DMS153 (cell line): Measurements from ENCODE around the gene ASIC4.

Experiments used
- DNase-seq: peaks from one replicate; lab custom pipeline; 2025; lab: John Stamatoyannopoulos, UW

ASIC4 gene

DNA sequence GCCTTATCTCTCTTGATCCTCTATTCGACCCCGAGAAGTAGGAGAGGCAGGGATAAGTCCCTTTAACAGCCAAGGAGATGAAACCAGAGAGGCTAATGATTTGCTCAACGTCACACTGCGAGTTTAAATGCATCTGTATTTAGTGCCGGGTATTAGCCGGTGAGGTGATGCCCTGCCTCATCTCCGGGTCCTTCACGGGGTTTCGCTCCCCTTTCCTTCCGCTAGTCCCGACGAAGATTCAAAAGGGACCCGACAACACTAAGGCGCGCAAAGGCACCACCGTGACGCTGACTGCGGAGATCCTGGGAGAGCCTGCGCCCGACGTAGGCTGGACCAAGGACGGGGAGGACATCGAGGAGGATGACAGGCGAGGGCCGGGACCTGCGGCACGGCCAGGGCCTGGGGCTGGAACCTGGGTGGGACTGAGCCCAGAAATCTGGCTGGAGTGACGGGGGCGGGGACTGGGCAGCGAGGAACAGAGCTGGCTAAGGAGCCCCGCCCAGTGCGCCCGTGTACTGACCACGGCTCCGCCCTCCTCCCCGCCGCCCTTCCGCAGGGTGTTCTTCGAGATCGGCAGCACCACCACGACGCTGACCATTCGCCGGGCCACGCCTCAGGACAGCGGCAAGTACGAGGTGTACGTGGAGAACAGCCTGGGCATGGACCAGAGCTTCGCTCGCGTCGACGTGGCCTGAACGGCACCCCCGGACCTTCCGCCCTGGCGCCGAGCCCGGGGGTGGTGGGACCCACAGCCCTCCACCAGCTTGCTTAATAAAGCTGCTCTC, 16.6 kb upstream of the ASIC4 start:
- no peak for DNase-seq

DNA sequence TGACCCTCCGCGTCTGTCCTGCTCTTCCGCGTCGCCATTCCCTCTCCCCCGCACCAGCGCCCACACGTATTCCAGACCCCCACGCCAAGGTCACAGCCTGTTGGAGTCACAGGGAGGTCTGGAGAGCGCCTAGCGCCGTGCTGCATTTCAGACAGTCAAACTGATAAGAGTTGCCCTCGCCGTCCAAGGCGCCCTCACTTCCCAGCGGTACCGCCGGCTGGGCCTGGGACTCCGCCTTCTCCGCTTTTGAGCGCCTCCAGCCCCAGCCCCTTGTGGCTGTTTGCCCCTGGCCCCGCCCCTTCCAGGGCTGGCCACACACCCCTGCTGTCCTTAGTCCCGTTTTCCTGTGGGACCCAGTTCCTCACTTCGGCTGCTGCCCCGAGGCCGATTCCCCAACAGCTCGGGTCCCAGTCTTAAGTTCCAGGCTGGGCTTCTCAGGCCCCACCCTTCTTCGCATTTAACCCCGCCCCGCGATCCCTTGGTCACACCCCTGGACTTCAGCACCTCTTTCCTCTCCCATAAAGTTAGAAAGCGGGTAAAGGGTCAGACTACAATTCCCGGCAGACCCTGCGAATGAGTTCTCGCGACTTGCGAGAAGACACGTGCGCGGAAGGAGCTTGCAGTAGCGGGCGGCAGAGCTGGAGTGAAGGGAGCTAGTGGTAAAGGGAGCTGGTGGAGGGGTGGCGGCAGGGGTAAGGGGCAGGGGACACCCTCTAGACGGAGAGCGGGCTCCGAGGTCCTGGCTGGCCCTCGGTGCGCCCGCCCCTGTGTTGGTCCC, 15.8 kb upstream of the ASIC4 start, which contains the start of gene GMPPA:
Gene GMPPA (plus strand): TSS at position 612 of the 778 bp plus-strand sequence. CDS start 1,085 bp downstream, outside the sequence.
- peak; percentile 96 for DNase-seq

DNA sequence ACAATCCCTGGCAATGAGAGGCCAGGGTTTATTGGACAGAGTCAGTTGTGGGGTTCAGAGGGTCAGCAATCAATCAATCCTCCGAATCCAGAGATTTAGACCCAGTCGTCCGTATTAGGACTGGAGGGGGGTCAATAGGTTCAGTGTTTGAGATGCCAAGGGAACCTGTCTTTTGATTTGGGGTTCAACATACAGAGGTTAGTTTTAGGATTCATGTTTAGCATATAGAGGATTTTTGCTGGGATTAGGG, 15.3 kb upstream of the ASIC4 start:
- DNase-seq: no peak

DNA sequence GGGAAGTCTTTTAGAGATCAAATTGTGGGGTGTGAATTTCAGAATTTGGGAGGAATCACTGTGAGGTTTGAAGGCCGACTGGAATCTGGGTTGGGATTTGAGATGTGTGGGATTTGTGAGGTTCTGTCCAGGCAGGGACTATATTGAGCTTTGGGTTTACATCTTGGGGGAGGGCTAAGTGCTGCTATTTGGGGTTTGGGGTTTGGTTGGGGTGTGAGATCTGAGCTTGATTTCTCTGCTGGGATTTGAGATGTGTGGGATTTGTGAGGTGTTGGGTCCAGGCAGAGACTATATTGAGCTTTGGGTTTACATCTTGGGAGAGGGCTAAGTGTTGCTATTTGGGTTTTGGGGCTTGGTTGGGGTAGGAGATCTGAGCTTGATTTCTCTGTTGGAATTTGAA, 14.7 kb upstream of the ASIC4 start:
- DNase-seq: no peak

DNA sequence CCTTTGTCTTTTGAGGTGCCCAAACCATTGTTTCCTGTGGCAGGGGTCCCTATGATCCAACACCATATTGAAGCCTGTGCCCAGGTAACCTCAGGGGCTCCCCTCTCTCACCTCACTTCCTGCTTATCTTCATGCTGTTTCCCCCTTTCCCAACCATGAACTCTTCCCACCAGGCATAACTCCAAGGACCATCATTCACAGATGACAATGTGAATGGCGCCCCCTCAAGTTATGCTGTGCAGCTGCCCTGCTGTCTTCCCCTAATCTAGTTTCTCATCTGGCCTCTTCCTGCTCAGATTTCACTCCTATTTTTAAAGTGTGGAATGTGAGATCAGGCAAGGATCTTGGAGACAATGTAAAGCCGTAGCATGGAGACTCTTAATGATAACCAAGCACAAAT, 14.1 kb upstream of the ASIC4 start:
- no peak for DNase-seq

DNA sequence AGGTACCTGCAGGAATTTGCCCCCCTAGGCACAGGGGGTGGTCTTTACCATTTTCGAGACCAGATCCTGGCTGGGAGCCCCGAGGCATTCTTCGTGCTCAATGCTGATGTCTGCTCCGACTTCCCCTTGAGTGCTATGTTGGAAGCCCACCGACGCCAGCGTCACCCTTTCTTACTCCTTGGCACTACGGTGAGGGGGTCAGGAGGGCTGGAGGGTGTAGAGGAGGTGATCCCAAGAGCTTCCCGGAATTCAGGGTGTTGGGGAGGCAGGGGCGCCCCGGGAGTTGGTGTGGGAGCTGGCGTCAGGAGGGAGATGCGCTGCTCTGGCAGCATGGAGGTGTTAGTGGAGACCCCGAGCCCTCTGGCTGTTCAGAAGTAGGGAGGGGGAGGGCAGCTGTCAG, 12.4 kb upstream of the ASIC4 start:
- DNase-seq: no peak

DNA sequence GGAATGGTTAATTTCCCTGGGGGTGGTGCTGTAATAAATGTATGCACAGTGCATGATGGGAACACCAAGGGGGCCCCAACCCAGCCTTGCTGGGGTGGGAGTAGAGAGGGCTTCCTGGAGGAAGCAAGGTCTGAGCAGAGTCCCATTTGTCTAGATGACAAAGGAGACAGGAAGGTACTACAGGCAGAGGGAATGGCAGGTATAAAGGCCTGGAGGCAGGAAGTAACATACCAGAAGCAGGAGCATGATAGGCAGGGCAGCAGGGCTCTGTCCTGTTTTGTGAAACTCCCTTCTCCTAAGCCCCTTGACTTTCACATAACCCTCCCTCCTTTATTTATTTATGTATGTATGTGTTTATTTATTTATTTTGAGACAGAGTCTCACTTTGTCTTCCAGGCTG, 11.7 kb upstream of the ASIC4 start:
- DNase-seq: no peak

DNA sequence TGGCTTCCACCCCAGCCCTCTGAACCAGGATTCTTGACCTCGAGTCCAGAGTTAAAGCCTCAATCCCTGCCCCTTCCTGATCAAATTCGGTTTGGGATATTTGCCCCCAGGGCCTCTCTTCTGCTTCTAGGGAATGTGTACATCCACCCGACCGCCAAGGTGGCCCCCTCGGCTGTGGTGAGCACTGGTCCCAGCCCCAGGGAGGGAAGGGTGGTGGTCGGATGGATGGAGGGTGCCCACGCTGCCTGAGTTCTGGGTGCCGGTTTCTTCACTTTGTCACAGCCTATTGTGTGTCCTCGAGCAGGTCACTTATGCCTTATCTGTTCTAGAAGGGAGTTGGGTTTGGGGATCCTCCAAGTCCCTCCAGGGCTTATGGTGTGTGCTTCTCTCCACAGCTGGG, 8.7 kb upstream of the ASIC4 start:
- no peak for DNase-seq

DNA sequence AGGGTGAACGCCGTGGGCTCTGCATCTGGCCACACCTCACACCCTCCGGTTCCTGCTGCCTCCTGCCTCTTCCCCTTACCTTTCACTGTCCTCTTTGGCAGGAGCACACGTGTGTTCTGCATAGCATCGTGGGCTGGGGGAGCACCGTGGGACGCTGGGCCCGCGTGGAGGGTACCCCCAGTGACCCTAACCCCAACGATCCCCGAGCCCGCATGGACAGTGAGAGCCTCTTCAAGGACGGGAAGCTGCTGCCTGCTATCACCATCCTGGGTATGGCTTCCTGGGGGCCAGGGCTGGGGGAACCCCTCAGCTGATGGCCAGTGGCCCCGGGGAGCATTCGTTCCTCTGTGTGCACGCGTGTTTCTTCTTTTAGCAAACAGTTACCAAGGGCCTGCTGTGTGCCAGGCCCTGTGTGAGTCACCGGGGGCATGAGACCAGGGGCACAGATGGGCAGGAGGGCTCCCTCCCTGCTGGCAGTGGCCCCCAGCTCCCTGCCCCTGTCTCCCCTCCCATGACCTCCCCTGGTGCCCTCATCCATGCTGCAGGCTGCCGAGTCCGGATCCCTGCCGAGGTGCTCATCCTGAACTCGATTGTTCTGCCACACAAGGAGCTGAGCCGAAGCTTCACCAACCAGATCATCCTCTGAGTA, 8.0 kb upstream of the ASIC4 start:
- no peak for DNase-seq

DNA sequence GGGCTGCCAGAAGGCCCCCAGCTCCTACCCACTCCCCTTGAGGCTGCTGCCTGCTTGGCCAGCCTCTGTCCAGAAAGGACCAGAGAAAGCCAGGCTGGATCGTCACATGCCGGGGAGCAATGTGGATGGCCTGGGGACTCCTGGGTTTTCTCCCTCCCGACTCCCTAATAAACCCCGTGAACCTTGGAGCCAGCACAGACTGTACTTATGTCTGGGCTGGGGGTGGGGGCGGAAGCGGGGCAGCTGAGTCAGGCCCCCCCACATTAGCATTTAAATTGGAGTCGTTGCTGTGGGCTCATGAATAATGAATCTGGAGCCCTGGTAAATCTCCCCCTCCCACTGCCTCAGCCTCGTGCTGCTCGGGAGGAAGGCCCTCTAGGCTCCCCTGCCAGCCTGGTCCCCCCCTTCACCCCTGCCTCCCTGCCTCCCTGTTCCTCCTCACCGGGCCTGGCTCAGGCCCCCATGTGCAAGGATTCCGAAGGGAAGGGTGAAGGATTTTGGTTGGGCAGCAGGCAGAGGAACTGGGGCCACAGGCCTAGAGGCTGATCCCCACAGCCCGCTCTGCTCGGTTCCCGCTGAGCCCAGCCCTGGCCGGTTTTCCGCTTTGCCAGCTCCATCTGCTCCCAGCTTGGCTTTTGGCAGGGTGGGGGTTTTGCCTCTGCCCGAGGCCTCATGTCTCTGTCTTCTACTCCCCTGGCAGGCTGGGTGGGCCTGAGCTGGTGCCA, 7.3 kb upstream of the ASIC4 start:
- DNase-seq: no peak

DNA sequence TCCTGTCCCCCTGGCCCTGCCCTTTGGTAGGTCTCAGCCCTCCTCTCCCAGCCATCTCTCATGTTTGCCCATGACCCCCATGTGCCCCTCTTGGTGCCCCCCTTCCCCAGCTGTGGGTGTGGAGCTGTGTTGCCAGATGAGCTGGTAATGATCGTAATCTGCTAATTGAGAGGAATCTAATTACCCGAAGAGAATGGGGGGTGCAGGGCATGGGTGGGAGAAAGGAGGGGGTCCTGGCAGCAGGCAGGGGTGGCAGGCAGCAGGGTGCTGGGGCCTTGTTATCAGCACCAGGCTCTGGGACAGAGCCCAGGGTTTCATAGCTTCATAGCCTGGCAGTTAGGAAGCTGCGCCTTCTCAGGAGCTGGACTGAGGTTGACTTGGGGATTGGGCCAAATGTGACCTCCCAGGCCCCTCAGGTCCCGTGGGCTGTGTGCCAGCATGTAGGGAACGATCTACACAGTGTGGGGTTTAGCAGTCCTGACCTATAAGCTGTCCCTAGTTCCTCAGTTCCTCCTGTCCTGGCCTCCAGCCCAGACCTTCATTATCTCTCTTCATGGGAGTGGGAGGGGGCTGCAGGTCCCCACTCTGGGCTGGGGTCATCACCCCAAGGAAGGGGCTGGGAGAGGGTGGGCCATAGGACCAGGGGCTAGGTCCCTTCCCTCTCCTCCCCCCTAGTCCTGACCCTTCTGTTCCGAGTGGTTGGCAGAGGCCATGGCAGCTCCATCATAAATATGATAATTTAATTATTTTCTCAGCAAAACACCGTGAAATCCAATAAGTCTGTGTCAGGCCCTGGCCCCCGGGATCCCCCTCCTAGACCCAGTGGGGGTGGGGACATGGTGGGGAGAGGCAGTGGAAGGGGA, 6.5 kb upstream of the ASIC4 start:
- DNase-seq: no peak

DNA sequence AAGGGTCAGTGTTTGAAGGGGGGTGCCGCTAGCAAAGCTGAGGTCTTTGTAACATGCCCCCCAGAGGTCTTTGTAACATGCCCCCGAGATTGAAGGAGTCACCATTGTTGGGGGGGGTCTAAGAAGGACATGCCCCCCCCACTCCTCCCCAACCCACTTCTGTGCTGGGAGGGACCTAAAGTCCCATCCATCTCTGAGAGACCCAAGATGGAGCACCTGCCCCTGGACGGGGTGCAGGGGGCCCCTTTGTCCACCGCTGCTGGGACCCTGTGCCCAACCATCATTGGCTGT, 5.9 kb upstream of the ASIC4 start:
- DNase-seq: no peak

DNA sequence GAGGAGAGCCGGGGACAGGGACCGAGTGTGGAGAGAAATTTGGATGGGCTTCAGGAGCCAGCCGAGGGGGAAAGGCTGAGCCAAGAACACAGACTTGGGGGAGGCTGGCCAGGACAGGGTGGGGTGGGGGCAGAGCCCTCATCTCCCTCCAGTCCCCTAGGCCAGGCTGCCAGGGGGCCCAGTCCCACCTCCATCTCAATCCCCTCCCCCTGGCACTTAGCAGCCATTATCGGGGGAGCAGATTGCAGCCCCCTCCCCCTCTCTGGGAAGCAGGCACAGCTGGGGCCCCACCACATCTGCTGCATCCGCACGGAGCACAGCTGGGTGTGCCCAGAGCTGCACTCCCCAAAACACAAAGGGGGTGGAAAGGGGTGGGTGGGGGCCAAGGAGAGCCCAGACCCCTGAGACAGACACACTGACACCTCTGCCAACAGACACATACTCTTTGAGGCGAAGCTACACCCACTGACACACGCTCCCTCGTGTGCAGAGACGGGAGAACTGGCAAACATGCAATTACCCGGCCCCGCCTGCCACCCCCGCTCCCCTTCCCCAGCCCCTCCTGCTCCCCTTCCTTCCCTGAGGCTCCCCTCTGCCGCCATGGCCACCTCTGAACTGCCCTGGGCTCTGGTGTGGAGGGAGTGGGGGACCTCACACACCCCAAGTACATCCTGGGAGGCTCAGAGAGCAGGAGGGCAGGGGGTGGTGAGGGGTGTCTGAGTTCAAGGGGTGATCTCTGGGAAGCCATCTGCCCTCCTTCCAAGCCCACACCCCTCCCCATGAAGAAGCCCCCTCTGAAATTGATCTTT, 5.1 kb upstream of the ASIC4 start:
- no peak for DNase-seq

DNA sequence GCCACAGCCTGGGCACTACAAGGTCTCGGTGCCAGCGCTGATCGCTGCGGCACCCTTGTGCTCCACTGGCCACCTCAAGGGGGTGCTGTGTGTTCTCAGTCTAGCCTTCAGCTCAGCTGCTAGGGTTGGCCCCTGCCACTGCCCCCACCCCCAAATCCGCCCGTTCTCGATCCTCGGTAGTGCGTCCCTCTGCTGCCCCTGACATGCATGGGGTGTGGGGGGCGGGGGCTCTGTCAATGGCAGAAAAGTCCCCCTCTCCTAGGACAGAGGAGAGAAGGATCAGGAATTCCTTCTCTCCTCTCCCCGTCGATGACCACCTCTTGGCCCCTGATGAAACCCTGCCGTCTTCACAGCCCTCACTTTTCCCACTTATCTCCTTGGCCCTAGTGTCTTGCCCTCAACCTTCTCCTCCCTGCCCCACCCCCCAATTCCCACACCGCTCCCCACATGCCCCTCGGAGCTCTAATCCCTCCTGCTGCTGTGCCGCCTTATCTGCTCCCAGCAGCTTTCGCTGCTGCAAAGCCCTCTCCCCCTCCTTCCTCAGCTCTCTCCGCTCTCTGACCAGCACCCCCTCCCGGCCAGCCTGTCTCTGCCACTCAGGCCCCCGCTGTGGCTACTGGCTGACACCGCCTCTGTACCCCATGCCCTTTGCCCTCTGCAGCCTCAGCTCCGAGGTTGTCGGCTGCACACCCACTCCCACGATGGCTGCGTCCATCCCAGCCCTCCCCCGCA, 4.3 kb upstream of the ASIC4 start:
- peak; percentile 26 for DNase-seq

DNA sequence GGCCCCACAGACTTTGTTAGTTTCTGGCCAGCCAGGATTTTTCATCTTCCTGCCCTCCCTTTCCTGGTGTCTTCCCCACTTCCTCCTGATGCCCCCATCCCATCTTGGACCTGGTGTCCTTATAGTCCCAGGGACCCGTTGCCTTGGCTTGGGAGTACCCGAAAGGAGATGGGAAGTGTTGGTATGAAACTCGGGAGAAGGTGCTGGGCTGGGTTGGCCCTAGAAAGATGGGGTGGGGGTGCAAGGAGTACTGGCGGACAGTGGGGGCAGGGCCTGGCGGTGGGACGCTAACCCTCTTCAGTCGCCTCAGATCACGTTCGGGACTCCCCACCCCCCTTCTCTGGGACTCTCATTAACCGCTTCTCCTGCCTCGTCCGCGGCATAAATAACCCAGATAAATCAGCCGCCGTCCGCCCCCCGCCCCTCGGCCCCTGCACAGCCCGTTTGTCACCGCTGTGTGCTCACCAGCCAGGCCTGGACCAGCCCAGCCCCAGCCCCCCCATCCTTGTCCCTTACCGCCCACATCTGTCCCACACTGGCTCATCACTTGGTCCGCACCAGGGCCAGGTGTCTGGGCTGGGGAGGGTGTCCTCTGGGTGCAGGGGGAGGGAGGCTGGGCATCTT, 3.7 kb upstream of the ASIC4 start:
- DNase-seq: no peak

DNA sequence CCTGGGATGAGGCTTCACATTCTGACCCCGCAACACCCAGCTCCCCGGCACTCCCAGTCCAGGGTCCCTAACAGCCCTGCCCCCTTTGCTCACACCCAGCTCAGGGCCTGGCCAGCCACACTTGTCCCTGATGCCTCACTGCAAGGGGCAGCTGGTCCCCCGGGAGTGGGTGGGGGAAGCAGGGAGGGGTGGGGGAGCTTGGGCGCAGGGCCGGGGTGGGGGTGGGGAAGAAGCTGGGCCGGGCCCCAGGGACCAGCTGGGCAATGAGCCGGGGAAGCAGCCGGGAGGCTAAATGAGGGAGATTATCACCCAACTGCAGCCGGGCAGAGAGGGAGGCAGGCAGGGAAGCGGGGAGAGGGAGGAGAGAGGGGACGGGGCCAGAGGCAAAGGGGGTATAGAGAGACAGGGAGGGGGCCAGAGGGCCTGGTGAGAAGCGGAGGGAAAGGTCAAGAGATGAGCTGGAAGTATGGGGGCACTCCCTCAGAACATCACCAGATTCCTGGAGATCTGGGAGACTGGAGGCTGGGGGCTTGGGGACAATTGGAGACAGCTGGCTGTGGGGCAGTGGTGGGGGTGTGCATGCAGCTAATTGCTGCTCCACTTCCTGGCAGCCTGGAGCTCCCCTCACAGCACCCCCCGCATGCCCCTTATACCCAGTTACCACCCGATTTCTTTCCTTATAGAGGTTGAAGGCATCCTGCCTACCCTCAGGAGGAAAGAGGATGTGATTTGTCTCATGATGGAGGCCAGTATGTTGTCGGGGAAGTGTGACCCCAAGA, 2.5 kb upstream of the ASIC4 start:
- no peak for DNase-seq

DNA sequence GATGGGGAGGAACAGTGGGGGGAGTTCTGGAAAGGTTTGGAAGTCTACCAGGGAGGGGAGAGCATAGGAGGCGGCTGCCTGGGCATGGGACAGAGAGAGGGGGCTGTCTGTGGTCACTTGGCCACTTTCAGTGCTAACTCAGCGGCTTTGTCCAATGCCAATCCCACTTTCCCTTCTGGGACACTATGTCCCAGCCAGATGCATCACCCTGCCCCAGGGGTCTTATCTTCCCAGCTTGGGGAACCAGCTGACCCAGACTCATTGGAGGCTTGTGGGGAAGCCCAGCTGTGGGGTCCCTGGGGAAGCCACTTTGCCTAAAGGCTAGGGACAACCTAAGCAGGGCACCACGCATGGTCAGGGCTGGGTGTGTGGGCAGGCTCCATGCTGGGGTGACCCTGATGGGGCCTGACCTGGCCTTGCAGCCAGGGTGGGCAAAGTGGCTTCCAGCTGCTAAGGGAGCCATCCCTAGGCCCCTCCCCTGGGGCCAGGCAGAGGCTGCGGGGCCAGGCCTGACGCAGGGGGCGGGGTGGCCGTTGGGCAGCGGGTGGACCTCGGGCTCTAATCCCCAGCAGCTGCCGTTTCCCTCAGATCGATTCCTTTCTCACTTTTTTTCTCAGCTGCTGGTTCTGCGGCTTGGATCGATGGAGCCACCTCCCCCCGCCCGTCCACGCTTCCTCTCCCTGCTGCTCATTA, 1.6 kb upstream of the ASIC4 start:
- no peak for DNase-seq

DNA sequence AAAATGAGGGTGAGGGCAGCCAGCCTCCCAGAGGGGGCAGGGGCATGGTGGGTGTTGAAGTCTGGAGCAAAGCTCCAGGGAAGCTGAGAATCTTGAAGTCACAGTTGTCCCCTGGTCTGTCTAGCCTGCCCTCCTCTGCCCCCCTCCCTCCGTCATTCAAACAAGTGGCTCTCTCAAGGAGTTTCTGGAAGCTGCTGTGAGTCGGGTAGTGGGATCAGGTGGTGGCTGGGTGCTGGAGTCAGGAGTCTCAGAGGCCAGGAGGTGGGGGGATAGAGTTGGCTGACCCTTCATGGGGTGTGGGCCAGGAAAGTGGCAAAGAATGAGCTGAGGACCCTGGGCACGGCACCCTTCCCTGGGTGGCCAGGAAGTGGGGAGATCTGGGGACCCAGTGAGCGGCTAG, 495 bp upstream of the ASIC4 start:
- DNase-seq: no peak
